ENCODE data around the gene PLCXD1. TPM values are rescaled to one million over a fixed set of nuclear protein-coding genes. Genes with fewer than 3 reads are reported as not detected.

The PLCXD1 gene
- total and polyA plus RNA-seq, 2 experiments from 2014 or later = 48.7 to 112 TPM

DNA sequence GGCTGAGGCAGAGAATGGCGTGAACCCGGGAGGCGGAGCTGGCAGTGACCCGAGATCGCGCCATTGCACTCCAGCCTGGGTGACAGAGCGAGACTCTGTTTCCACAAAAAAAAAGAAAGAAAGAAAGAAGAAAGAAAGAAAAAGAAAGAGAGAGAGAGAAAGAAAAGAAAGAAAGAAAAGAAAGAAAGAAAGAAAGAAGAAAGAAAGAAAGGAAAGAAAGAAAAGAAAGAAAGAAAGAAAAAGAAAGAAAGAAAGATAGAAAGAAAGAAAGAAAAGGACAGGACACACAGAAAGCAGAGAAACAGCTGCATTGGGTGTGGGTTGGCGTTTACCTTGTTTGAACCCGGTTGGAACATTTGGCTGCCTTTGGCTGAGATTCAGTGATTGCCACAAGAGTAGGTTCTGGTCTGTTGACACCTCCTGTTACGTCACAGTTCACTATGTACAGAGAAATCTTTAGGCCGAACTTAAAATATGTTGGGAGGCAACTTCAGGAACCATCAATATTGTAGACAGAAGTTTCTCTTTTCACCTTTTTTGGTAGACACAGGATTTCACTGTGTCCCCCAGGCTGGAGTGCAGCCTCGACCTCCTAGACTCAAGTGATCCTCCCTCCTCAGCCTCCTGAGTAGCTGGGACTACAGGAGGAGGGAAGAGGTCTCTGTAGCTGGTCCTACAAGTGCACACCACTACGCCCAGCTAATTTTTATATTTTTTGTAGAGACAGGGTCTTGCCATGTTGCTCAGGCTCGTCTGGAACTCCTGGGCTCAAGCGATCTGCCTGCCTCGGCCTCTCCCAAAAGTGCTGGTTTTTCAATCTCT lies 16.3 kb upstream of the PLCXD1 start:
- TF ChIP-seq, protein P1, sequence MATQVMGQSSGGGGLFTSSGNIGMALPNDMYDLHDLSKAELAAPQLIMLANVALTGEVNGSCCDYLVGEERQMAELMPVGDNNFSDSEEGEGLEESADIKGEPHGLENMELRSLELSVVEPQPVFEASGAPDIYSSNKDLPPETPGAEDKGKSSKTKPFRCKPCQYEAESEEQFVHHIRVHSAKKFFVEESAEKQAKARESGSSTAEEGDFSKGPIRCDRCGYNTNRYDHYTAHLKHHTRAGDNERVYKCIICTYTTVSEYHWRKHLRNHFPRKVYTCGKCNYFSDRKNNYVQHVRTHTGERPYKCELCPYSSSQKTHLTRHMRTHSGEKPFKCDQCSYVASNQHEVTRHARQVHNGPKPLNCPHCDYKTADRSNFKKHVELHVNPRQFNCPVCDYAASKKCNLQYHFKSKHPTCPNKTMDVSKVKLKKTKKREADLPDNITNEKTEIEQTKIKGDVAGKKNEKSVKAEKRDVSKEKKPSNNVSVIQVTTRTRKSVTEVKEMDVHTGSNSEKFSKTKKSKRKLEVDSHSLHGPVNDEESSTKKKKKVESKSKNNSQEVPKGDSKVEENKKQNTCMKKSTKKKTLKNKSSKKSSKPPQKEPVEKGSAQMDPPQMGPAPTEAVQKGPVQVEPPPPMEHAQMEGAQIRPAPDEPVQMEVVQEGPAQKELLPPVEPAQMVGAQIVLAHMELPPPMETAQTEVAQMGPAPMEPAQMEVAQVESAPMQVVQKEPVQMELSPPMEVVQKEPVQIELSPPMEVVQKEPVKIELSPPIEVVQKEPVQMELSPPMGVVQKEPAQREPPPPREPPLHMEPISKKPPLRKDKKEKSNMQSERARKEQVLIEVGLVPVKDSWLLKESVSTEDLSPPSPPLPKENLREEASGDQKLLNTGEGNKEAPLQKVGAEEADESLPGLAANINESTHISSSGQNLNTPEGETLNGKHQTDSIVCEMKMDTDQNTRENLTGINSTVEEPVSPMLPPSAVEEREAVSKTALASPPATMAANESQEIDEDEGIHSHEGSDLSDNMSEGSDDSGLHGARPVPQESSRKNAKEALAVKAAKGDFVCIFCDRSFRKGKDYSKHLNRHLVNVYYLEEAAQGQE (IDR thresholded peaks at IDR 0.05; ENCODE audit: unreplicated experiment) = no peak
- TF ChIP-seq CREB1 (CRISPR knock-in tag; IDR thresholded peaks at IDR 0.05; ENCODE audit: low read depth) = no peak
- no peak for TF ChIP-seq NANOG (IDR thresholded peaks at IDR 0.05; ENCODE audit: borderline replicate concordance)
- TF ChIP-seq, protein P2, sequence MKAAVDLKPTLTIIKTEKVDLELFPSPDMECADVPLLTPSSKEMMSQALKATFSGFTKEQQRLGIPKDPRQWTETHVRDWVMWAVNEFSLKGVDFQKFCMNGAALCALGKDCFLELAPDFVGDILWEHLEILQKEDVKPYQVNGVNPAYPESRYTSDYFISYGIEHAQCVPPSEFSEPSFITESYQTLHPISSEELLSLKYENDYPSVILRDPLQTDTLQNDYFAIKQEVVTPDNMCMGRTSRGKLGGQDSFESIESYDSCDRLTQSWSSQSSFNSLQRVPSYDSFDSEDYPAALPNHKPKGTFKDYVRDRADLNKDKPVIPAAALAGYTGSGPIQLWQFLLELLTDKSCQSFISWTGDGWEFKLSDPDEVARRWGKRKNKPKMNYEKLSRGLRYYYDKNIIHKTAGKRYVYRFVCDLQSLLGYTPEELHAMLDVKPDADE (IDR thresholded peaks at IDR 0.05) = no peak
- TF ChIP-seq, protein P3, sequence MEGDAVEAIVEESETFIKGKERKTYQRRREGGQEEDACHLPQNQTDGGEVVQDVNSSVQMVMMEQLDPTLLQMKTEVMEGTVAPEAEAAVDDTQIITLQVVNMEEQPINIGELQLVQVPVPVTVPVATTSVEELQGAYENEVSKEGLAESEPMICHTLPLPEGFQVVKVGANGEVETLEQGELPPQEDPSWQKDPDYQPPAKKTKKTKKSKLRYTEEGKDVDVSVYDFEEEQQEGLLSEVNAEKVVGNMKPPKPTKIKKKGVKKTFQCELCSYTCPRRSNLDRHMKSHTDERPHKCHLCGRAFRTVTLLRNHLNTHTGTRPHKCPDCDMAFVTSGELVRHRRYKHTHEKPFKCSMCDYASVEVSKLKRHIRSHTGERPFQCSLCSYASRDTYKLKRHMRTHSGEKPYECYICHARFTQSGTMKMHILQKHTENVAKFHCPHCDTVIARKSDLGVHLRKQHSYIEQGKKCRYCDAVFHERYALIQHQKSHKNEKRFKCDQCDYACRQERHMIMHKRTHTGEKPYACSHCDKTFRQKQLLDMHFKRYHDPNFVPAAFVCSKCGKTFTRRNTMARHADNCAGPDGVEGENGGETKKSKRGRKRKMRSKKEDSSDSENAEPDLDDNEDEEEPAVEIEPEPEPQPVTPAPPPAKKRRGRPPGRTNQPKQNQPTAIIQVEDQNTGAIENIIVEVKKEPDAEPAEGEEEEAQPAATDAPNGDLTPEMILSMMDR (conservative IDR thresholded peaks at IDR 0.05; ENCODE audit: low read depth in 2 of 2) = no peak
- Histone ChIP-seq H3K9me2 (ENCODE audit: insufficient read depth) (no peaks in the 10 kb centered on the region), H3K36me3 (ENCODE audit: insufficient read depth) (no peaks in the 10 kb centered on the region), H3F3A (replicated peaks; ENCODE audit: low read depth) (peaks cover 10% of the 10 kb centered on the region; the same call in 1 of the 2 replicates), H4K20me1 (replicated peaks; ENCODE audit: insufficient read depth) (no peaks in the 10 kb centered on the region), H3K4me1 (ENCODE audit: insufficient read depth) (no peaks in the 10 kb centered on the region; the same call in 1 of the 2 replicates), H2AFZ (no peak overlapping the region), H3K4me2 (no peak overlapping the region), H3K79me2 (replicated peaks; ENCODE audit: insufficient read depth) (no peaks in the 10 kb centered on the region), H3K4me3 (no peak overlapping the region), H3K27me3 (ENCODE audit: insufficient read depth) (no peaks in the 10 kb centered on the region), H3K27ac (ENCODE audit: low read depth) (no peak overlapping the region)
- ATAC-seq = no peak
- peaks cover 54% of the 10 kb centered on the region for H3K9me3 Mint-ChIP-seq
- no peaks in the 10 kb centered on the region for H3K4me1 Mint-ChIP-seq
- H3K36me3 Mint-ChIP-seq (ENCODE audit: low read depth) = peaks cover 3% of the 10 kb centered on the region; the same call in 1 of the 3 replicates
- H3K4me3 Mint-ChIP-seq = no peak overlapping the region
- no peak for DNase-seq (ENCODE audit: low spot score)
- H3K27ac Mint-ChIP-seq = no peak overlapping the region
- H3K27me3 Mint-ChIP-seq (ENCODE audit: insufficient read depth, low read depth, poor library complexity) = peaks cover 9% of the 10 kb centered on the region

DNA sequence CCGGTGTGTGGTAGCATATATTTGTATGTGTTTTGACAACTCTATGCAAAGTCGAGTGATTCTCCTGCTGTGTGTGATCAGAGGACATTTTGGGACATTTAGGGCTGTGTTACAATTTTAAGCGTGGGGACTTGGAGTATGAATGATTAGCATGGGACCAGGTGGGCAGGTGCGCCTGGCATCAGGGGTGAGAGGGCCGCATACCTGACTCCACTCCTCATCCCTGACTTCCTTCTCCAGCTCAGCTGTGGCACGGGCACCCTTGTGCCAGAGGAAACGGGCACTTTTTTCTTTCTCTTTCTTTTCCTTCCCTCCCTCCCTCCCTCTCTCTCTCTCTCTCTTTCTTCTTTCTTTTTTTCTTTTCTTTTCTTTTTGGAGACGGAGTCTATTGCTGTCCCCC lies 15.7 kb upstream of the PLCXD1 start:
- peaks cover 9% of the 10 kb centered on the region for H3K27me3 Mint-ChIP-seq (ENCODE audit: insufficient read depth, low read depth, poor library complexity)
- H3K36me3 ChIP-seq (ENCODE audit: insufficient read depth) = no peaks in the 10 kb centered on the region
- H3K36me3 Mint-ChIP-seq (ENCODE audit: low read depth) = peaks cover 3% of the 10 kb centered on the region; the same call in 1 of the 3 replicates
- H3K27ac ChIP-seq (ENCODE audit: low read depth) = no peak overlapping the region
- no peak overlapping the region for H3K4me3 ChIP-seq
- H3K4me1 ChIP-seq (ENCODE audit: insufficient read depth) = no peaks in the 10 kb centered on the region; the same call in 1 of the 2 replicates
- H3K4me1 Mint-ChIP-seq = no peaks in the 10 kb centered on the region
- peaks cover 48% of the 10 kb centered on the region for H3K9me3 Mint-ChIP-seq
- no peak overlapping the region for H3K27ac Mint-ChIP-seq
- no peaks in the 10 kb centered on the region for H4K20me1 ChIP-seq (replicated peaks; ENCODE audit: insufficient read depth)
- H3K27me3 ChIP-seq (ENCODE audit: insufficient read depth) = no peaks in the 10 kb centered on the region
- no peak overlapping the region for H3K4me3 Mint-ChIP-seq
- ATAC-seq (no peak), DNase-seq (ENCODE audit: low spot score) (no peak)
- no peak overlapping the region for H3K4me2 ChIP-seq
- H3K79me2 ChIP-seq (replicated peaks; ENCODE audit: insufficient read depth) = no peaks in the 10 kb centered on the region
- 0 out of 2 replicates have a peak, but pooled peaks cover 6% of the 10 kb centered on the region for H3F3A ChIP-seq (replicated peaks; ENCODE audit: low read depth)
- H3K9me2 ChIP-seq (ENCODE audit: insufficient read depth) = no peaks in the 10 kb centered on the region
- no peak overlapping the region for H2AFZ ChIP-seq
- TF ChIP-seq, protein P1 (IDR thresholded peaks at IDR 0.05; ENCODE audit: unreplicated experiment) = no peak
- TF ChIP-seq STAT1 (IDR thresholded peaks at IDR 0.05; ENCODE audit: unreplicated experiment) = no peak
